Measurements from ENCODE around the gene WIPF3. TPM values are rescaled to one million over a fixed set of nuclear protein-coding genes. Genes with fewer than 3 reads are reported as not detected.

WIPF3 gene
- total and polyA plus RNA-seq, 10 of the 15 experiments (the other 5 are each of a cell fraction or from before 2014, with no cell fraction given), result 0.03 to 0.05 TPM; not detected in 8

DNA sequence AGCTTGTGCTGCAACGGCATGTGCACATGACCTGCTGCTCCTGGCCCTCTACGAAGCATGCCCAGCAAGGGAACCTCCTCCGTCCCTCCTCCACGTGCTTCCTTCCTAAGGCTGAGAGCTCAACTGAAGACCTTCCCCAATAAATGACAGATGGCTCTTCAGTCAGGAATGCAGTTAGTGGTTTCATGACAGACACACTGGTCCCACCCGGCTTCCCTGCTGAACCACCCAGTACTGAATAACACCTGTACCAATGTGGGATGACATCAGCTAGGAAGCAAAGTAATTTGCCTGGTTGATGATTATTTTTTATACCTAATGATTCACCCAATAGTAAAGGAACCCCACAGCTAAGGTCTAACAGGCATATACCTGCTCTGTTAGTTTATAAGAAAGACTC, 114.2 kb downstream of the WIPF3 start:
- no peak for DNase-seq (ENCODE audit: low read depth, low spot score)

More for the DNA sequence above, 114.2 kb downstream of the WIPF3 start:
- Histone ChIP-seq H3K9me3 (replicated peaks; ENCODE audit: control insufficient read depth, insufficient read depth, low read length) (no peaks in the 10 kb centered on the region), H2AFZ (ENCODE audit: control insufficient read depth, low read depth, low read length) (no peak overlapping the region), H3K9ac (ENCODE audit: control insufficient read depth, insufficient read depth, low read length) (no peak overlapping the region), H3K27me3 (replicated peaks in 1 of 2; ENCODE audit: control insufficient read depth in 2 of 2, insufficient read depth in 2 of 2, low read length in 1 of 2) (no peaks in the 10 kb centered on the region), H4K20me1 (ENCODE audit: control insufficient read depth, insufficient read depth) (no peaks in the 10 kb centered on the region; the same call in 1 of the 2 replicates), H3K79me2 (ENCODE audit: control insufficient read depth, insufficient read depth, low read length) (no peaks in the 10 kb centered on the region), H3K36me3 (ENCODE audit: control insufficient read depth in 2 of 2, insufficient read depth in 2 of 2, low read length in 1 of 2) (peaks cover 4 to 8% of the 10 kb centered on the region in 2 experiments), H3K4me1 (ENCODE audit: control insufficient read depth, insufficient read depth, low read length) (no peaks in the 10 kb centered on the region), H3K4me2 (ENCODE audit: control insufficient read depth, insufficient read depth) (no peak overlapping the region), H3K4me3 (no peak overlapping the region), H3K27ac (ENCODE audit: control insufficient read depth, insufficient read depth) (no peak overlapping the region)
- ChIA-PET CTCF (interaction anchor here (0.7 to 3.7 kb wide), 19 partner anchors 8 to 324 kb away, joined by 3 to 68 read pairs (median 10); no protein-coding TSS in a partner anchor), RAD21 (ENCODE audit: unreplicated experiment) (interaction anchor here (1.3 to 2.3 kb wide), 4 partner anchors 42 to 284 kb away, joined by 3 to 11 read pairs (median 5); no protein-coding TSS in a partner anchor), POLR2A (no interaction called here), SMC1A (ENCODE audit: uncharacterized antibody, unreplicated experiment) (interaction anchor here (1.0 to 3.6 kb wide), 10 partner anchors 8 to 173 kb away, joined by 3 to 40 read pairs (median 4); no protein-coding TSS in a partner anchor)
- no peak for FAIRE-seq
- BruUV-seq (replicated peaks), result no TSS peak
- no peak for ATAC-seq
- in situ Hi-C loops (cut with MboI) (no loop called here), intact Hi-C loops (cut with micrococcal nuclease; ENCODE audit: unreplicated experiment) (loop anchor here (5.0 to 10.0 kb wide), 2 partner anchors 43 to 996 kb away; no protein-coding TSS in a partner anchor)
- TF ChIP-seq RFX5 (IDR thresholded peaks at IDR 0.05; ENCODE audit: low read depth, low read length), result no peak
- TF ChIP-seq, protein P1, sequence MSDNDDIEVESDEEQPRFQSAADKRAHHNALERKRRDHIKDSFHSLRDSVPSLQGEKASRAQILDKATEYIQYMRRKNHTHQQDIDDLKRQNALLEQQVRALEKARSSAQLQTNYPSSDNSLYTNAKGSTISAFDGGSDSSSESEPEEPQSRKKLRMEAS (IDR thresholded peaks at IDR 0.05; ENCODE audit: low read depth, low read length), result no peak
- TF ChIP-seq EGR1 (IDR thresholded peaks at IDR 0.05; ENCODE audit: borderline replicate concordance in 1 of 2, low read depth in 2 of 2, low read length in 2 of 2), result no peak
- TF ChIP-seq EED (IDR thresholded peaks at IDR 0.05; ENCODE audit: low read depth), result no peak
- TF ChIP-seq ZNF592 (IDR thresholded peaks at IDR 0.05), result no peak
- no peak for TF ChIP-seq IRF4 (IDR thresholded peaks at IDR 0.05; ENCODE audit: low read depth, low read length)
- TF ChIP-seq IKZF1 (conservative IDR thresholded peaks at IDR 0.05), result no peak
- WGBS (ENCODE audit: insufficient coverage, insufficient replicate concordance, low lambda C conversion rate, missing lambda C conversion rate), result 87% methylated on average over 5 of the region's 5 CpGs

Data from GM12878 (cell line).